B cell (primary cell): ENCODE measurements around the gene PSD4. TPM values are rescaled to one million over a fixed set of nuclear protein-coding genes. Genes with fewer than 3 reads are reported as not detected.

Source experiments
- ATAC-seq: fragments of 200-7000 bp; cut with Tn5 transposase; one replicate; pipeline ENCODE4 v1.10.0; 2021; ENCODE audit warnings: low read depth, mild to moderate bottlenecking, moderate number of reproducible peaks, moderate library complexity
- CTCF ChIA-PET: fragments of 350-600 bp; sonication (Branson Sonifier 250); formaldehyde crosslinking; loops from one replicate; lab custom pipeline; 2021; ENCODE audit warnings: antibody characterized with exemption, inconsistent platforms; lab: Charles Lee
- POLR2A ChIA-PET: fragments of 350-600 bp; sonication (Branson Sonifier 250); formaldehyde crosslinking; loops from one replicate; lab custom pipeline; 2021; ENCODE audit warnings: antibody characterized with exemption; lab: Charles Lee
- DNase-seq: peaks from one replicate; pipeline ENCODE4 v3.0.0; 2013
- H2AFZ ChIP-seq: 2 replicates; pipeline ENCODE4 v1.6.1; 2012; ENCODE audit warnings: mild to moderate bottlenecking, low read depth, low read length; ENCODE audit not compliant: insufficient read depth, poor library complexity, severe bottlenecking
- H3K27ac ChIP-seq, 2 donors: 1 replicate in 1 of 2; 2 replicates in 1 of 2; pipeline ENCODE4 v1.5.1; 2012 to 2013; ENCODE audit warnings: low read length in 2 of 2, mild to moderate bottlenecking in 2 of 2, moderate library complexity in 1 of 2
- H3K27me3 ChIP-seq, 4 experiments: fragments of 200-600 bp in 1 of 4; sonication (generic) in 1 of 4; replicated peaks in 1 of 4; 1 replicate in 2 of 4; 2 replicates in 2 of 4; pipeline versions ENCODE4 v1.6.1 to v1.7.0; 2013 to 2016; ENCODE audit warnings: low read length in 3 of 4, mild to moderate bottlenecking in 2 of 4, mixed read lengths in 1 of 4, moderate library complexity in 1 of 4; ENCODE audit not compliant: insufficient read depth in 4 of 4, control insufficient read depth in 3 of 4; ENCODE audit errors: control extremely low read depth in 1 of 4
- H3K36me3 ChIP-seq, 2 experiments: replicated peaks in 1 of 2; 1 replicate in 1 of 2; 2 replicates in 1 of 2; pipeline versions ENCODE4 v1.6.1 to v1.7.1; 2013; ENCODE audit warnings: low read length in 1 of 2; ENCODE audit not compliant: insufficient read depth in 2 of 2, control insufficient read depth in 1 of 2; ENCODE audit errors: control extremely low read depth in 1 of 2, extremely low read depth in 1 of 2
- H3K4me1 ChIP-seq, 2 donors: fragments of 200-600 bp in 1 of 2; sonication (generic) in 1 of 2; 1 replicate in 1 of 2; 2 replicates in 1 of 2; pipeline versions ENCODE4 v1.5.1 to v1.6.1; 2013 to 2017; ENCODE audit warnings: low read length in 2 of 2; ENCODE audit not compliant: control insufficient read depth in 2 of 2, insufficient read depth in 2 of 2
- H3K4me2 ChIP-seq: replicated peaks from 2 replicates; pipeline ENCODE3; 2012; ENCODE audit warnings: mild to moderate bottlenecking, low read depth, low read length; ENCODE audit not compliant: poor library complexity, severe bottlenecking
- H3K4me3 ChIP-seq, 5 experiments: fragments of 200-600 bp in 1 of 5; sonication (generic) in 1 of 5; 1 replicate in 3 of 5; 2 replicates in 2 of 5; pipeline versions ENCODE4 v1.5.1 to v1.7.0; 2011 to 2016; ENCODE audit warnings: low read length in 4 of 5, mild to moderate bottlenecking in 4 of 5, low read depth in 2 of 5, control low read depth in 1 of 5, moderate library complexity in 1 of 5; ENCODE audit not compliant: insufficient read depth in 1 of 5; ENCODE audit errors: control extremely low read depth in 1 of 5, extremely low read depth in 1 of 5
- H3K79me2 ChIP-seq: fragments of 200-600 bp; sonication (generic); one replicate; pipeline ENCODE4 v1.6.0; 2016; ENCODE audit warnings: low read length; ENCODE audit not compliant: control insufficient read depth, insufficient read depth
- H3K9ac ChIP-seq: fragments of 200-600 bp; sonication (generic); 2 replicates; pipeline ENCODE4 v1.6.1; 2017; ENCODE audit warnings: mild to moderate bottlenecking, low read length, moderate library complexity
- H3K9me3 ChIP-seq, 3 donors: one replicate each; pipeline versions ENCODE4 v1.6.1 to v1.7.1; 2013; ENCODE audit warnings: low read length in 2 of 3; ENCODE audit not compliant: control insufficient read depth in 2 of 3, insufficient read depth in 1 of 3; ENCODE audit errors: control extremely low read depth in 1 of 3
- H4K20me1 ChIP-seq: 2 replicates; pipeline ENCODE4 v1.6.0; 2012; ENCODE audit warnings: mild to moderate bottlenecking, low read length; ENCODE audit not compliant: insufficient read depth, control insufficient read depth, poor library complexity, severe bottlenecking
- H3K27ac Mint-ChIP-seq: one replicate; pipeline ENCODE4 v1.8.0; 2021; ENCODE audit warnings: mixed read lengths
- H3K27me3 Mint-ChIP-seq: one replicate; pipeline ENCODE4 v1.8.0; 2021; ENCODE audit warnings: mixed read lengths
- H3K4me1 Mint-ChIP-seq: one replicate; pipeline ENCODE4 v1.8.0; 2021; ENCODE audit warnings: mixed read lengths
- H3K4me3 Mint-ChIP-seq: one replicate; pipeline ENCODE4 v1.8.0; 2021; ENCODE audit warnings: mixed read lengths
- H3K9me3 Mint-ChIP-seq: one replicate; pipeline ENCODE4 v1.8.0; 2022; ENCODE audit warnings: mixed read lengths; ENCODE audit not compliant: insufficient read depth
- EZH2 ChIP-seq: IDR thresholded peaks from 2 replicates; pipeline ENCODE4 v1.6.1; 2012; ENCODE audit warnings: borderline replicate concordance, low read depth, mild to moderate bottlenecking, moderate library complexity, low read length; ENCODE audit not compliant: insufficient read depth, poor library complexity, severe bottlenecking
- WGBS: methylation state at CpG from one replicate; pipeline ENCODE4 v1.1.5; 2013; ENCODE audit warnings: missing lambda C conversion rate; ENCODE audit not compliant: insufficient coverage; 5-methylcytosine and 5-hydroxymethylcytosine counted together
- intact Hi-C: fragments of 100-400 bp; cut with micrococcal nuclease; formaldehyde crosslinking; loops from one replicate; pipeline ENCODE4 v1.10.0; 2022
- polyA plus RNA-seq: library from polyadenylated mRNA; depleted of rRNA; stranded (reverse); fragments of >200 nt; gene quantifications from 2 replicates; pipeline ENCODE4 v1.2.3, GENCODE V29; 2012
- total RNA-seq, 2 donors: library from RNA; stranded (reverse); fragments of 120-200 nt in 1 of 2; gene quantifications; 1 replicate in 1 of 2; 2 replicates in 1 of 2; pipeline versions ENCODE4 v1.2.3 to v1.2.4, GENCODE V29; 2013 to 2022
- TF ChIP-seq, protein P1 (sequence below): fragments of 200-600 bp; IDR thresholded peaks from one replicate; pipeline ENCODE4 v1.8.0; 2022; ENCODE audit warnings: antibody characterized with exemption, mild to moderate bottlenecking

Gene PSD4
- total and polyA plus RNA-seq, 2 donors (not counting 1 experiment from before 2014, with no cell fraction given), result 87.1 to 203 TPM

DNA sequence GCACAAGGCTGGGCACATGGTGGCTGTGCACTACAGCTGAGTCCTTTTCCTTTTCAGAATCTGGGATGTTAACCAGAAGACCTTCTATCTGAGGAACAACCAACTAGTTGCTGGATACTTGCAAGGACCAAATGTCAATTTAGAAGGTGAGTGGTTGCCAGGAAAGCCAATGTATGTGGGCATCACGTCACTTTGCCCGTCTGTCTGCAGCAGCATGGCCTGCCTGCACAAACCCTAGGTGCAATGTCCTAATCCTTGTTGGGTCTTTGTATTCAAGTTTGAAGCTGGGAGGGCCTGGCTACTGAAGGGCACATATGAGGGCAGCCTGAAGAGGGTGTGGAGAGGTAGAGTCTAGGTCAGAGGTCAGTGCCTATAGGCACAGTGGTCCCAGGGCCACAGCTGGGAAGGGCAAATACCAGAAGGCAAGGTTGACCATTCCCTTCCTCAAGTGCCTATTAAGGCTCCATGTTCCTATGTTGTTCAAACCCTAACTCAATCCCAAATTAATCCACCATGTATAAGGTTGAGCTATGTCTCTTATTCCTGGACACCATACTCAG lies 44.2 kb upstream of the PSD4 start:
- no peaks in the 10 kb centered on the region for H3K9me3 ChIP-seq
- TF ChIP-seq, protein P1, sequence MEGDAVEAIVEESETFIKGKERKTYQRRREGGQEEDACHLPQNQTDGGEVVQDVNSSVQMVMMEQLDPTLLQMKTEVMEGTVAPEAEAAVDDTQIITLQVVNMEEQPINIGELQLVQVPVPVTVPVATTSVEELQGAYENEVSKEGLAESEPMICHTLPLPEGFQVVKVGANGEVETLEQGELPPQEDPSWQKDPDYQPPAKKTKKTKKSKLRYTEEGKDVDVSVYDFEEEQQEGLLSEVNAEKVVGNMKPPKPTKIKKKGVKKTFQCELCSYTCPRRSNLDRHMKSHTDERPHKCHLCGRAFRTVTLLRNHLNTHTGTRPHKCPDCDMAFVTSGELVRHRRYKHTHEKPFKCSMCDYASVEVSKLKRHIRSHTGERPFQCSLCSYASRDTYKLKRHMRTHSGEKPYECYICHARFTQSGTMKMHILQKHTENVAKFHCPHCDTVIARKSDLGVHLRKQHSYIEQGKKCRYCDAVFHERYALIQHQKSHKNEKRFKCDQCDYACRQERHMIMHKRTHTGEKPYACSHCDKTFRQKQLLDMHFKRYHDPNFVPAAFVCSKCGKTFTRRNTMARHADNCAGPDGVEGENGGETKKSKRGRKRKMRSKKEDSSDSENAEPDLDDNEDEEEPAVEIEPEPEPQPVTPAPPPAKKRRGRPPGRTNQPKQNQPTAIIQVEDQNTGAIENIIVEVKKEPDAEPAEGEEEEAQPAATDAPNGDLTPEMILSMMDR, result no peak
- TF ChIP-seq EZH2, result no peak
- peaks cover 4 to 6% of the 10 kb centered on the region in 2 donors for H3K4me1 ChIP-seq
- no peaks in the 10 kb centered on the region for H3K36me3 ChIP-seq
- H3K4me3 ChIP-seq, result no peak overlapping the region
- intact Hi-C loops, result no loop called here
- Mint-ChIP-seq H3K27me3 (peaks cover 9% of the 10 kb centered on the region), H3K9me3 (no peaks in the 10 kb centered on the region), H3K4me3 (no peak overlapping the region), H3K4me1 (peaks cover 8% of the 10 kb centered on the region), H3K27ac (no peak overlapping the region)
- POLR2A ChIA-PET, result interaction anchor here (0.6 kb wide), 1 partner anchor 34 kb away, joined by 5 read pairs; no protein-coding TSS in a partner anchor
- no peak overlapping the region for H3K9ac ChIP-seq
- H3K4me2 ChIP-seq, result no peak overlapping the region
- no peak overlapping the region for H3K27ac ChIP-seq
- H3K79me2 ChIP-seq, result no peaks in the 10 kb centered on the region
- WGBS, result 55% methylated on average over 2 of the region's 2 CpGs
- no peak overlapping the region for H2AFZ ChIP-seq
- no peak for ATAC-seq
- no peak for DNase-seq
- H4K20me1 ChIP-seq, result no peaks in the 10 kb centered on the region
- peaks cover 0 to 3% (median 1%) of the 10 kb centered on the region in 4 experiments for H3K27me3 ChIP-seq
- CTCF ChIA-PET, result interaction anchor here (1.2 to 18.7 kb wide), 4 partner anchors 9 to 120 kb away, joined by 3 to 590 read pairs (median 10); no protein-coding TSS in a partner anchor

DNA sequence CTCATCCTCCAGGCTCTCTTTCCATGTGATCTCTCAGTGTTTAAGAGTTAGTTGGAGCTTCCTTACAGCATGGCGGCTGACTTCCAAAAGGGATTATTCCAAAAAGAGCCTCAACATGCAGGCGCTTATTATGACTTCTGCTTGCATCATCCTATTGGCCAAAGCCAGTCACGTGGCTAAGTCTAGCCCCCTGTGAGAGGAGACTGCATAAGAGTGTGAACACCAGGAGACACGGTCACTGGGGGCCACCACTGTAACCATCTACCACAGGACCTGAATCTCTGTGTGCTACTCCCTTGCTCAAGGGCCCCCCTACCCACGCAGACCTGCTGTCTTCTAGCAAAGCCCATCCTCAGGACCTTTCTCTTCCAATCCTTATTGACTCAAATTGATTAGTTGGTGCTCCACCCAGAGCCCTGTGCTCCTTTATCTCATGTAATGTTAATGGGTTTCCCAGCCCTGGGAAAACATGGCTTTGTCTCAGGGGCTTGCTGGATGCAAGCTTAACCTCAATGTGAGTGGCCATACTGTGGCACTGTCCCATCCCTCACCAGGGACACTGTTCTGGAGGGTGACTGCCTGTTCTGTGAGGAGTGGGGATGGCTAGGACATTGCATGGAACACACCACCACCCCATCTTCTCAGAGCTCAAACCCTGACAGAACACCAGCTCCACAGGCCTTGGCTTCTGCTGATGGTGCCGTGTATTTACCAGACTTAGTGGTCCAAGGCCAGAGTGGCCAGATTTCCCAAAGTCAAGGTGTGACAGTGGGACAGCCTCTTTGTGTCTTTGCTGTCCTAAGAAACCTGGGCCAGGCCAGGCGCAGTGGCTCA lies 42.2 kb upstream of the PSD4 start:
- Histone ChIP-seq H3K4me2 (no peak overlapping the region), H3K9ac (no peak overlapping the region), H3K27me3 (peaks cover 0 to 3% (median 0%) of the 10 kb centered on the region in 4 experiments), H3K79me2 (peaks cover 2% of the 10 kb centered on the region), H3K27ac (no peak overlapping the region), H3K4me3 (no peak overlapping the region), H4K20me1 (no peaks in the 10 kb centered on the region), H3K36me3 (no peaks in the 10 kb centered on the region), H2AFZ (no peak overlapping the region), H3K9me3 (no peaks in the 10 kb centered on the region), H3K4me1 (peaks cover 0 to 3% of the 10 kb centered on the region in 2 donors)
- H3K27ac Mint-ChIP-seq, result no peak overlapping the region
- H3K9me3 Mint-ChIP-seq, result no peaks in the 10 kb centered on the region
- no peak for TF ChIP-seq EZH2
- TF ChIP-seq, protein P1, result no peak
- H3K4me1 Mint-ChIP-seq, result peaks cover 6% of the 10 kb centered on the region
- ATAC-seq (no peak), DNase-seq (no peak)
- ChIA-PET POLR2A (no interaction called here), CTCF (interaction anchor here (18.7 kb wide), 1 partner anchor 67 kb away, joined by 590 read pairs; no protein-coding TSS in a partner anchor)
- peaks cover 8% of the 10 kb centered on the region for H3K27me3 Mint-ChIP-seq
- 79% methylated on average over 7 of the region's 7 CpGs for WGBS
- intact Hi-C loops, result no loop called here
- H3K4me3 Mint-ChIP-seq, result no peak overlapping the region
